Tibial artery (tissue), 4 donors: ENCODE data around the gene UIMC1.

Experiments used
- DNase-seq, 2 donors: peaks; one replicate each; pipeline ENCODE4 v3.0.0-alpha.2; 2019
- H3K27ac ChIP-seq, 2 donors: fragments of 200-600 bp; sonication (generic) in 1 of 2; 1 replicate in 1 of 2; 2 replicates in 1 of 2; pipeline ENCODE4 v1.5.1; 2018 to 2019; ENCODE audit warnings: mild to moderate bottlenecking in 1 of 2
- H3K27me3 ChIP-seq, 2 donors: fragments of 200-600 bp; sonication (generic) in 1 of 2; one replicate each; pipeline versions ENCODE4 v1.5.1 to v1.6.0; 2016 to 2019
- H3K36me3 ChIP-seq, 3 donors: fragments of 200-600 bp; sonication (generic) in 2 of 3; one replicate each; pipeline ENCODE4 v1.5.1; 2016 to 2019; ENCODE audit warnings: mild to moderate bottlenecking in 2 of 3
- H3K4me1 ChIP-seq, 4 donors: fragments of 200-600 bp; sonication (generic) in 2 of 4; 1 replicate in 3 of 4; 2 replicates in 1 of 4; pipeline ENCODE4 v1.5.1; 2016 to 2019
- H3K4me3 ChIP-seq, 2 donors: fragments of 200-600 bp; sonication (generic) in 1 of 2; 1 replicate in 1 of 2; 2 replicates in 1 of 2; pipeline ENCODE4 v1.5.1; 2018 to 2019; ENCODE audit warnings: mild to moderate bottlenecking in 2 of 2
- H3K9me3 ChIP-seq, 3 donors: fragments of 200-600 bp; sonication (generic) in 1 of 3; one replicate each; pipeline ENCODE4 v1.5.1; 2016 to 2019
- CTCF ChIP-seq, 2 experiments: fragments of 200-600 bp in 1 of 2; fragments of 450-650 bp in 1 of 2; IDR thresholded peaks; one replicate each; pipeline ENCODE4 v1.5.1; 2017 to 2019; ENCODE audit warnings: antibody characterized with exemption in 2 of 2, mild to moderate bottlenecking in 1 of 2, moderate library complexity in 1 of 2
- intact Hi-C: fragments of 100-400 bp; cut with DNase I; formaldehyde crosslinking; loops from one replicate; pipeline ENCODE4 v1.15.0; 2023; ENCODE audit warnings: low total_unique reads

The UIMC1 gene

DNA sequence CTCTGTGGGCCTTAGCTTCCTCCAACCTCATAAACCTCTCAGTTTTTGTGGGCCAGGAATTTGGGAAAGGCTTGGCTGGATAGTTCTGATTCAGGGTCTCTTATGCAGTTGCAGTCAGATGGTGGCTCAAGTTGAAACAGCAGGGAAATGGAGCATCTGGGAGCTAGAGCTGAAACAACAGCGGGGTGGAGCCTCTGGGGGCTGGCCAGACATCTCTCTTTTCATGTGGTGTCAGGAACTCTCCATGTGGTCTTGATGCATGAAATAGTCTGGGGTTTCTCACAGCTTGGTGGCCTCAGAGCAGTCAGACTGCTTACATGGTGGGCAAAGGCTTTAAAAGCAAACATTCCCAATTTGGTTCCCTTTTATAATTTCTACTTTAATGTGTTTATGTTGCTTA lies 29.4 kb upstream of the UIMC1 start:
- no peaks in the 10 kb centered on the region for H3K9me3 ChIP-seq
- no peak for TF ChIP-seq CTCF (IDR thresholded peaks at IDR 0.05)
- H3K36me3 ChIP-seq: peaks cover 0 to 7% (median 6%) of the 10 kb centered on the region in 3 donors
- no peaks in the 10 kb centered on the region for H3K27me3 ChIP-seq
- peaks cover 0 to 9% (median 6%) of the 10 kb centered on the region in 4 donors for H3K4me1 ChIP-seq
- no peak for DNase-seq
- no peak overlapping the region for H3K4me3 ChIP-seq
- intact Hi-C loops: no loop called here
- H3K27ac ChIP-seq: no peak overlapping the region

- no peak for TF ChIP-seq CTCF (IDR thresholded peaks at IDR 0.05)
- intact Hi-C loops: no loop called here
- DNase-seq: no peak
Measured at GRCh38 chr5:177029498-177029897, 22.9 kb upstream of the UIMC1 start.

GRCh38 chr5:177027665-177028064 lies 21.1 kb upstream of the UIMC1 start:
- intact Hi-C loops: no loop called here
- no peak for DNase-seq
- Histone ChIP-seq H3K27me3 (no peaks in the 10 kb centered on the region), H3K27ac (no peak overlapping the region), H3K9me3 (no peaks in the 10 kb centered on the region), H3K4me3 (no peak overlapping the region), H3K4me1 (peaks cover 0 to 8% (median 5%) of the 10 kb centered on the region in 4 donors), H3K36me3 (peaks cover 0 to 11% (median 4%) of the 10 kb centered on the region in 3 donors)
- no peak for TF ChIP-seq CTCF (IDR thresholded peaks at IDR 0.05)

More at GRCh38 chr5:177029498-177029897, 22.9 kb upstream of the UIMC1 start:
- no peaks in the 10 kb centered on the region for H3K9me3 ChIP-seq
- no peak overlapping the region for H3K4me3 ChIP-seq
- no peaks in the 10 kb centered on the region for H3K4me1 ChIP-seq
- H3K36me3 ChIP-seq: peaks cover 0 to 16% (median 7%) of the 10 kb centered on the region in 3 donors
- no peak overlapping the region for H3K27ac ChIP-seq
- no peaks in the 10 kb centered on the region for H3K27me3 ChIP-seq

GRCh38 chr5:177025101-177025601 lies 18.6 kb upstream of the UIMC1 start:
- TF ChIP-seq CTCF (IDR thresholded peaks at IDR 0.05): no peak
- intact Hi-C loops: no loop called here
- H3K27me3 ChIP-seq: no peaks in the 10 kb centered on the region

DNA sequence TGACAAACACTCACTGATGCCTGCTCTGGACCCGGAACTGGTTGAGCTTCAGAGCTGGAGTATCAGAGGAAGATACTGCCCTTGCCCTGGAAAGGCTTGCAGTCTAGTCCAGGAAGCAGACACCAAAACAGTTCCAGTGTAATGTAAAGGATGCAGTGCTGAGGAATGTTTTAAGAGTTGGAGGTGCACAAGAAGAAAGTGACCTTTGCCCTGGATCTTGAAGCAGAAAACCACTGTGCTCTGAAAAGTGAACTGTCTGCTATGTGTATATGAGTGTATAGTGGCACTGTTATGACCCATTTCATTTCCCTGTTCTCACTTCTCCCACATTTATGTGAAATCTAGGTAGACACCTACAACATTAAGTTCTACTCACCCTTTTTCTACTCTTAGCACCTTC lies 18.0 kb upstream of the UIMC1 start:
- no peak for DNase-seq
- H3K36me3 ChIP-seq: peaks cover 0 to 11% (median 0%) of the 10 kb centered on the region in 3 donors
- no peak overlapping the region for H3K4me3 ChIP-seq
- no peaks in the 10 kb centered on the region for H3K9me3 ChIP-seq
- no peak overlapping the region for H3K27ac ChIP-seq
- H3K4me1 ChIP-seq: peaks cover 0 to 13% (median 11%) of the 10 kb centered on the region in 4 donors
- no peaks in the 10 kb centered on the region for H3K27me3 ChIP-seq
- intact Hi-C loops: no loop called here
- TF ChIP-seq CTCF (IDR thresholded peaks at IDR 0.05): no peak

More at GRCh38 chr5:177025101-177025601, 18.6 kb upstream of the UIMC1 start:
- Histone ChIP-seq H3K27ac (no peak overlapping the region), H3K9me3 (no peaks in the 10 kb centered on the region), H3K36me3 (peaks cover 0 to 11% (median 0%) of the 10 kb centered on the region in 3 donors), H3K4me3 (no peak overlapping the region), H3K4me1 (peaks cover 0 to 13% (median 11%) of the 10 kb centered on the region in 4 donors)
- DNase-seq: no peak

DNA sequence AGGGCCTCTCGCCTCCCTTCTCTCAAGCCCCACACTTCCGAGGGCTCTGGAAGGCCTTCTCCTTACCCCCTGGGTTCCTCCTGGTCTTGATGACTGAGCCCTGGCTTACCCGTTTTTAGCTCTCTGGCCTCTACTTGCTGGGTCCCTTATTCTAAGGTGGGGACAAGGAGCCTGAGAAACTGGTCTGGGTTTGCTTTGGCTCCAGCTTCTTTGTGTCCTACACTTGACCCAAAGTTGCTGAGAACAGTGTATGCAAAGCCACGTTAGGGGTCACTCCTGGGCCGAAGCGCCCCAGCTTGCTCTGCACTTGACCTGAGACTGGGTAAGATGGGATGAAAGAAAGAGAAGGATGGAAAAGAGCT lies 16.7 kb upstream of the UIMC1 start:
- no peak for DNase-seq

More for the DNA sequence above, 16.7 kb upstream of the UIMC1 start:
- H3K27me3 ChIP-seq: no peaks in the 10 kb centered on the region
- H3K4me3 ChIP-seq: peak overlapping the region; percentile 90 to 93
- intact Hi-C loops: no loop called here
- peaks cover 0 to 13% (median 11%) of the 10 kb centered on the region in 4 donors for H3K4me1 ChIP-seq
- peaks cover 0 to 6% (median 0%) of the 10 kb centered on the region in 3 donors for H3K36me3 ChIP-seq
- peak overlapping the region; percentile 83 to 91 for H3K27ac ChIP-seq
- TF ChIP-seq CTCF (IDR thresholded peaks at IDR 0.05): no peak
- no peaks in the 10 kb centered on the region for H3K9me3 ChIP-seq
